GM23338 (cell line): Measurements from ENCODE around the gene KMT2C.
"Not testable (repeated sequence)": the region's sequence is repeated elsewhere in the genome, so short reads cannot be mapped to it uniquely, and the experiment has no call there.

Experiments used
- CTCF ChIP-seq, 2 experiments: fragments of 200-600 bp in 1 of 2; sonication (generic) in 1 of 2; conservative IDR thresholded peaks; 2 replicates each; pipeline versions ENCODE4 v1.5.1 to v1.6.1; 2016 to 2017; ENCODE audit warnings: antibody characterized with exemption in 2 of 2, low read depth in 2 of 2, mild to moderate bottlenecking in 2 of 2, moderate library complexity in 1 of 2
- EZH2 ChIP-seq: fragments of 200-600 bp; sonication (generic); IDR thresholded peaks from one replicate; pipeline ENCODE4 v1.8.0; 2017; ENCODE audit warnings: antibody characterized with exemption, mild to moderate bottlenecking, low read depth; ENCODE audit not compliant: unreplicated experiment
- EZH2phosphoT487 ChIP-seq: fragments of 200-600 bp; sonication (generic); IDR thresholded peaks from one replicate; pipeline ENCODE4 v1.8.1; 2018; ENCODE audit warnings: antibody characterized with exemption; ENCODE audit not compliant: unreplicated experiment
- JUNB ChIP-seq: IDR thresholded peaks from one replicate; pipeline ENCODE4 v1.6.1; 2016; ENCODE audit warnings: antibody characterized with exemption; ENCODE audit not compliant: unreplicated experiment
- NANOG ChIP-seq: IDR thresholded peaks from 2 replicates; pipeline ENCODE4 v1.6.1; 2016; ENCODE audit warnings: antibody characterized with exemption, borderline replicate concordance
- POLR2AphosphoS5 ChIP-seq: IDR thresholded peaks from 2 replicates; pipeline ENCODE4 v1.6.1; 2016; ENCODE audit warnings: antibody characterized with exemption, low read depth
- ZNF114 ChIP-seq: fragments of 250-450 bp; sonication (Bioruptor Pico); IDR thresholded peaks from 2 replicates; pipeline ENCODE4 v1.5.0; 2020; ENCODE audit warnings: mild to moderate bottlenecking, moderate library complexity
- ZNF331 ChIP-seq: fragments of 250-450 bp; sonication (Bioruptor Pico); IDR thresholded peaks from 2 replicates; pipeline ENCODE4 v1.5.0; 2020; ENCODE audit warnings: low read depth, mild to moderate bottlenecking, moderate library complexity
- TF ChIP-seq, protein P1 (sequence below): IDR thresholded peaks from one replicate; pipeline ENCODE4 v1.6.1; 2018; ENCODE audit warnings: antibody characterized with exemption; ENCODE audit not compliant: unreplicated experiment
- TF ChIP-seq, protein P2 (sequence below): IDR thresholded peaks from 2 replicates; pipeline ENCODE4 v1.6.1; 2016; ENCODE audit warnings: antibody characterized with exemption
- TF ChIP-seq, protein P3 (sequence below): fragments of 250-450 bp; sonication (Bioruptor Pico); IDR thresholded peaks from 2 replicates; pipeline ENCODE4 v1.5.0; 2020; ENCODE audit warnings: mild to moderate bottlenecking, moderate library complexity

DNA sequence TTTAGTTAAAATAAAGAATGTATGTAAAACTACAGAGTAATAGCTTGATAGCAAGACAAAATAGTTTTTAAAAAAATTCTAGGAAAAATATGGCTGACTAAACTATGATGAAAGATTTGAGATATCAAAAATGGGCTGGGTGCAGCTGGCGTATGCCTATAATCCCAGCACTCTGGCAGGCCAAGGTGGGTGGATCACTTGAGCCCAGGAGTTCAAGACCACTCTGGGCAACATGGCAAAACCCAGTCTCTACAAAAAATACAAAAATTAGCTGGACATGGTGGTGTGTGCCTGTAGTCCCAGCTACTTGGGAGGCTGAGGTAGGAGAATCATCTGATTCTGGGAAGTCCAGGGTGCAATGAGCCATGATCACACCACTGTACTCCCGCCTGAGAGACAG lies 29.8 kb downstream of the KMT2C start:
- not testable (repeated sequence) for TF ChIP-seq CTCF (conservative IDR thresholded peaks at IDR 0.05; ENCODE audit: low read depth in 2 of 2); POLR2AphosphoS5; EZH2; EZH2phosphoT487; ZNF331 (CRISPR knock-in tag); JUNB; NANOG; ZNF114 (CRISPR knock-in tag)
- TF ChIP-seq, protein P1, sequence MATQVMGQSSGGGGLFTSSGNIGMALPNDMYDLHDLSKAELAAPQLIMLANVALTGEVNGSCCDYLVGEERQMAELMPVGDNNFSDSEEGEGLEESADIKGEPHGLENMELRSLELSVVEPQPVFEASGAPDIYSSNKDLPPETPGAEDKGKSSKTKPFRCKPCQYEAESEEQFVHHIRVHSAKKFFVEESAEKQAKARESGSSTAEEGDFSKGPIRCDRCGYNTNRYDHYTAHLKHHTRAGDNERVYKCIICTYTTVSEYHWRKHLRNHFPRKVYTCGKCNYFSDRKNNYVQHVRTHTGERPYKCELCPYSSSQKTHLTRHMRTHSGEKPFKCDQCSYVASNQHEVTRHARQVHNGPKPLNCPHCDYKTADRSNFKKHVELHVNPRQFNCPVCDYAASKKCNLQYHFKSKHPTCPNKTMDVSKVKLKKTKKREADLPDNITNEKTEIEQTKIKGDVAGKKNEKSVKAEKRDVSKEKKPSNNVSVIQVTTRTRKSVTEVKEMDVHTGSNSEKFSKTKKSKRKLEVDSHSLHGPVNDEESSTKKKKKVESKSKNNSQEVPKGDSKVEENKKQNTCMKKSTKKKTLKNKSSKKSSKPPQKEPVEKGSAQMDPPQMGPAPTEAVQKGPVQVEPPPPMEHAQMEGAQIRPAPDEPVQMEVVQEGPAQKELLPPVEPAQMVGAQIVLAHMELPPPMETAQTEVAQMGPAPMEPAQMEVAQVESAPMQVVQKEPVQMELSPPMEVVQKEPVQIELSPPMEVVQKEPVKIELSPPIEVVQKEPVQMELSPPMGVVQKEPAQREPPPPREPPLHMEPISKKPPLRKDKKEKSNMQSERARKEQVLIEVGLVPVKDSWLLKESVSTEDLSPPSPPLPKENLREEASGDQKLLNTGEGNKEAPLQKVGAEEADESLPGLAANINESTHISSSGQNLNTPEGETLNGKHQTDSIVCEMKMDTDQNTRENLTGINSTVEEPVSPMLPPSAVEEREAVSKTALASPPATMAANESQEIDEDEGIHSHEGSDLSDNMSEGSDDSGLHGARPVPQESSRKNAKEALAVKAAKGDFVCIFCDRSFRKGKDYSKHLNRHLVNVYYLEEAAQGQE = not testable (repeated sequence)
- TF ChIP-seq, protein P2, sequence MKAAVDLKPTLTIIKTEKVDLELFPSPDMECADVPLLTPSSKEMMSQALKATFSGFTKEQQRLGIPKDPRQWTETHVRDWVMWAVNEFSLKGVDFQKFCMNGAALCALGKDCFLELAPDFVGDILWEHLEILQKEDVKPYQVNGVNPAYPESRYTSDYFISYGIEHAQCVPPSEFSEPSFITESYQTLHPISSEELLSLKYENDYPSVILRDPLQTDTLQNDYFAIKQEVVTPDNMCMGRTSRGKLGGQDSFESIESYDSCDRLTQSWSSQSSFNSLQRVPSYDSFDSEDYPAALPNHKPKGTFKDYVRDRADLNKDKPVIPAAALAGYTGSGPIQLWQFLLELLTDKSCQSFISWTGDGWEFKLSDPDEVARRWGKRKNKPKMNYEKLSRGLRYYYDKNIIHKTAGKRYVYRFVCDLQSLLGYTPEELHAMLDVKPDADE = not testable (repeated sequence)
- TF ChIP-seq, protein P3, sequence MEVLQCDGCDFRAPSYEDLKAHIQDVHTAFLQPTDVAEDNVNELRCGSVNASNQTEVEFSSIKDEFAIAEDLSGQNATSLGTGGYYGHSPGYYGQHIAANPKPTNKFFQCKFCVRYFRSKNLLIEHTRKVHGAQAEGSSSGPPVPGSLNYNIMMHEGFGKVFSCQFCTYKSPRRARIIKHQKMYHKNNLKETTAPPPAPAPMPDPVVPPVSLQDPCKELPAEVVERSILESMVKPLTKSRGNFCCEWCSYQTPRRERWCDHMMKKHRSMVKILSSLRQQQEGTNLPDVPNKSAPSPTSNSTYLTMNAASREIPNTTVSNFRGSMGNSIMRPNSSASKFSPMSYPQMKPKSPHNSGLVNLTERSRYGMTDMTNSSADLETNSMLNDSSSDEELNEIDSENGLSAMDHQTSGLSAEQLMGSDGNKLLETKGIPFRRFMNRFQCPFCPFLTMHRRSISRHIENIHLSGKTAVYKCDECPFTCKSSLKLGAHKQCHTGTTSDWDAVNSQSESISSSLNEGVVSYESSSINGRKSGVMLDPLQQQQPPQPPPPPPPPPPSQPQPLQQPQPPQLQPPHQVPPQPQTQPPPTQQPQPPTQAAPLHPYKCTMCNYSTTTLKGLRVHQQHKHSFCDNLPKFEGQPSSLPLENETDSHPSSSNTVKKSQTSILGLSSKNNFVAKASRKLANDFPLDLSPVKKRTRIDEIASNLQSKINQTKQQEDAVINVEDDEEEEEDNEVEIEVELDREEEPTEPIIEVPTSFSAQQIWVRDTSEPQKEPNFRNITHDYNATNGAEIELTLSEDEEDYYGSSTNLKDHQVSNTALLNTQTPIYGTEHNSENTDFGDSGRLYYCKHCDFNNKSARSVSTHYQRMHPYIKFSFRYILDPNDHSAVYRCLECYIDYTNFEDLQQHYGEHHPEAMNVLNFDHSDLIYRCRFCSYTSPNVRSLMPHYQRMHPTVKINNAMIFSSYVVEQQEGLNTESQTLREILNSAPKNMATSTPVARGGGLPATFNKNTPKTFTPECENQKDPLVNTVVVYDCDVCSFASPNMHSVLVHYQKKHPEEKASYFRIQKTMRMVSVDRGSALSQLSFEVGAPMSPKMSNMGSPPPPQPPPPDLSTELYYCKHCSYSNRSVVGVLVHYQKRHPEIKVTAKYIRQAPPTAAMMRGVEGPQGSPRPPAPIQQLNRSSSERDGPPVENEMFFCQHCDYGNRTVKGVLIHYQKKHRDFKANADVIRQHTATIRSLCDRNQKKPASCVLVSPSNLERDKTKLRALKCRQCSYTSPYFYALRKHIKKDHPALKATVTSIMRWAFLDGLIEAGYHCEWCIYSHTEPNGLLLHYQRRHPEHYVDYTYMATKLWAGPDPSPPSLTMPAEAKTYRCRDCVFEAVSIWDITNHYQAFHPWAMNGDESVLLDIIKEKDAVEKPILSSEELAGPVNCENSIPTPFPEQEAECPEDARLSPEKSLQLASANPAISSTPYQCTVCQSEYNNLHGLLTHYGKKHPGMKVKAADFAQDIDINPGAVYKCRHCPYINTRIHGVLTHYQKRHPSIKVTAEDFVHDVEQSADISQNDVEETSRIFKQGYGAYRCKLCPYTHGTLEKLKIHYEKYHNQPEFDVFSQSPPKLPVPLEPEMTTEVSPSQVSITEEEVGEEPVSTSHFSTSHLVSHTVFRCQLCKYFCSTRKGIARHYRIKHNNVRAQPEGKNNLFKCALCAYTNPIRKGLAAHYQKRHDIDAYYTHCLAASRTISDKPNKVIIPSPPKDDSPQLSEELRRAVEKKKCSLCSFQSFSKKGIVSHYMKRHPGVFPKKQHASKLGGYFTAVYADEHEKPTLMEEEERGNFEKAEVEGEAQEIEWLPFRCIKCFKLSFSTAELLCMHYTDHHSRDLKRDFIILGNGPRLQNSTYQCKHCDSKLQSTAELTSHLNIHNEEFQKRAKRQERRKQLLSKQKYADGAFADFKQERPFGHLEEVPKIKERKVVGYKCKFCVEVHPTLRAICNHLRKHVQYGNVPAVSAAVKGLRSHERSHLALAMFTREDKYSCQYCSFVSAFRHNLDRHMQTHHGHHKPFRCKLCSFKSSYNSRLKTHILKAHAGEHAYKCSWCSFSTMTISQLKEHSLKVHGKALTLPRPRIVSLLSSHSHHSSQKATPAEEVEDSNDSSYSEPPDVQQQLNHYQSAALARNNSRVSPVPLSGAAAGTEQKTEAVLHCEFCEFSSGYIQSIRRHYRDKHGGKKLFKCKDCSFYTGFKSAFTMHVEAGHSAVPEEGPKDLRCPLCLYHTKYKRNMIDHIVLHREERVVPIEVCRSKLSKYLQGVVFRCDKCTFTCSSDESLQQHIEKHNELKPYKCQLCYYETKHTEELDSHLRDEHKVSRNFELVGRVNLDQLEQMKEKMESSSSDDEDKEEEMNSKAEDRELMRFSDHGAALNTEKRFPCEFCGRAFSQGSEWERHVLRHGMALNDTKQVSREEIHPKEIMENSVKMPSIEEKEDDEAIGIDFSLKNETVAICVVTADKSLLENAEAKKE (CRISPR knock-in tag) = not testable (repeated sequence)
